ENCODE data around the gene CCDC170. TPM values are rescaled to one million over a fixed set of nuclear protein-coding genes. Genes with fewer than 3 reads are reported as not detected.

Gene CCDC170
- total RNA-seq, 1 donor from 2014 or later, result 0.07 TPM

- no peak overlapping the region for H3K4me3 Mint-ChIP-seq
- peaks cover 3% of the 10 kb centered on the region for H3K27me3 Mint-ChIP-seq (ENCODE audit: insufficient read depth, low read depth)
- H3K9me3 Mint-ChIP-seq, result no peaks in the 10 kb centered on the region
- TF ChIP-seq EZH2phosphoT487 (IDR thresholded peaks at IDR 0.05) (no peak), EZH2 (IDR thresholded peaks at IDR 0.05) (no peak), CTCF (IDR thresholded peaks at IDR 0.05) (no peak)
- Histone ChIP-seq H3K4me2 (no peak overlapping the region), H3K4me3 (no peak overlapping the region), H3K4me1 (no peaks in the 10 kb centered on the region), H3K27ac (no peak overlapping the region), H2AFZ (replicated peaks) (no peak overlapping the region), H3K9ac (no peak overlapping the region), H3K9me3 (ENCODE audit: low read depth) (no peaks in the 10 kb centered on the region), H3F3A (ENCODE audit: low read depth) (no peaks in the 10 kb centered on the region), H3K27me3 (no peaks in the 10 kb centered on the region), H4K20me1 (ENCODE audit: low read depth) (no peaks in the 10 kb centered on the region), H3K36me3 (no peaks in the 10 kb centered on the region), H3K79me2 (ENCODE audit: low read depth) (no peaks in the 10 kb centered on the region)
- H3K36me3 Mint-ChIP-seq, result no peaks in the 10 kb centered on the region
- H3K4me1 Mint-ChIP-seq, result peaks cover 14% of the 10 kb centered on the region
- no peak for DNase-seq (ENCODE audit: low spot score)
- no peak overlapping the region for H3K27ac Mint-ChIP-seq
These were observed 136.6 kb downstream of the CCDC170 start for GRCh38 chr6:151630387-151630786.

DNA sequence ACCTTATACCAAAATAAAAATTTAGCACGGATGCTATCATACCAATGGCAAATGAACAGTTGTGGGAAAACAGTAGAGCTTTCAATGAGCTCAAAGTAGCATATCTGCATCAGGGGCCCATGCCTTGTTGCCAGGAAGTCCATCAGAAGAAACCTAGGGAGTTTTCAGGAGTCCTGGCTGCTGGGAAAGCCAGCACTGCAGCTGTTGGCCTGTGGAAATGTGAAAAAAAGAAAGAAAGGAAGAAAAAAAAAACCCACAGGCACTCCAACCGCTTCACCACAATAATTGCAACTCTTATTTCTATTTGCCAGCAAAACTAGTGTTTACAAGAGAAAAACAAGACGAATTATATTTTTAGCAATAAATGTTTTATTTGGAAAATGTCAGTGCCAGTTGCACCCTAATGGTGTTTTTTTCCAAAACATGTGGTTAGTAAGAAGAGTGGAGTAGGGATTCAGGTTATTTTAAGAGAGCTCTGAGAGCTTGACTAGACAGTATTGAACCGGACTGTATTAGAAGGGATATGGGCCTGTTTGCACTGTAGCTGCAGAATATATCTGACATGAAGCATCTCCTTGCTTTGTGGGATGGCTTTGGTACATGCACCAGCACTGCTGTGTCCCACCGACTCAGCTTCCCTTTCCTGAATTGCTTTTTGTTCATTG is 137.3 kb downstream of the CCDC170 start:
- no peaks in the 10 kb centered on the region for H4K20me1 ChIP-seq (ENCODE audit: low read depth)
- Mint-ChIP-seq H3K27me3 (ENCODE audit: insufficient read depth, low read depth) (peaks cover 3% of the 10 kb centered on the region), H3K9me3 (no peaks in the 10 kb centered on the region), H3K36me3 (no peaks in the 10 kb centered on the region), H3K4me3 (no peak overlapping the region), H3K4me1 (peaks cover 14% of the 10 kb centered on the region), H3K27ac (no peak overlapping the region)
- H3F3A ChIP-seq (ENCODE audit: low read depth), result no peaks in the 10 kb centered on the region
- H3K36me3 ChIP-seq, result no peaks in the 10 kb centered on the region
- no peaks in the 10 kb centered on the region for H3K4me1 ChIP-seq
- H3K9me3 ChIP-seq (ENCODE audit: low read depth), result no peaks in the 10 kb centered on the region
- no peaks in the 10 kb centered on the region for H3K79me2 ChIP-seq (ENCODE audit: low read depth)
- TF ChIP-seq EZH2 (IDR thresholded peaks at IDR 0.05) (no peak), EZH2phosphoT487 (IDR thresholded peaks at IDR 0.05) (no peak), CTCF (IDR thresholded peaks at IDR 0.05) (no peak)
- H3K27me3 ChIP-seq, result no peaks in the 10 kb centered on the region
- no peak overlapping the region for H2AFZ ChIP-seq (replicated peaks)
- no peak overlapping the region for H3K9ac ChIP-seq
- H3K27ac ChIP-seq, result no peak overlapping the region
- H3K4me2 ChIP-seq, result no peak overlapping the region
- no peak overlapping the region for H3K4me3 ChIP-seq
- DNase-seq (ENCODE audit: low spot score), result no peak

GRCh38 chr6:151632415-151632987 is 138.7 kb downstream of the CCDC170 start:
- no peak for DNase-seq (ENCODE audit: low spot score)
- Histone ChIP-seq H3K79me2 (ENCODE audit: low read depth) (no peaks in the 10 kb centered on the region), H3K27ac (no peak overlapping the region), H3F3A (ENCODE audit: low read depth) (no peaks in the 10 kb centered on the region), H3K4me1 (no peaks in the 10 kb centered on the region), H3K27me3 (no peaks in the 10 kb centered on the region), H2AFZ (replicated peaks) (no peak overlapping the region), H3K36me3 (no peaks in the 10 kb centered on the region), H3K4me2 (no peak overlapping the region), H3K4me3 (no peak overlapping the region), H3K9ac (no peak overlapping the region), H3K9me3 (ENCODE audit: low read depth) (no peaks in the 10 kb centered on the region), H4K20me1 (ENCODE audit: low read depth) (no peaks in the 10 kb centered on the region)
- H3K27ac Mint-ChIP-seq, result no peak overlapping the region
- H3K36me3 Mint-ChIP-seq, result no peaks in the 10 kb centered on the region
- TF ChIP-seq EZH2 (IDR thresholded peaks at IDR 0.05) (no peak), EZH2phosphoT487 (IDR thresholded peaks at IDR 0.05) (no peak), CTCF (IDR thresholded peaks at IDR 0.05) (no peak)
- H3K27me3 Mint-ChIP-seq (ENCODE audit: insufficient read depth, low read depth), result peaks cover 2% of the 10 kb centered on the region
- H3K4me3 Mint-ChIP-seq, result no peak overlapping the region
- H3K9me3 Mint-ChIP-seq, result no peaks in the 10 kb centered on the region
- peaks cover 14% of the 10 kb centered on the region for H3K4me1 Mint-ChIP-seq

All from neural progenitor cell (in vitro differentiated cells).